WERI-Rb-1 (cell line): ENCODE data around the gene GOLGB1.

Experiments
- DNase-seq: peaks from one replicate; pipeline ENCODE4 v3.0.0-alpha.2; 2020
- H3K27ac ChIP-seq: fragments of 250-450 bp; sonication (Bioruptor Pico); 2 replicates; pipeline ENCODE4 v1.5.1; 2020; ENCODE audit warnings: mild to moderate bottlenecking, moderate library complexity
- H3K27me3 ChIP-seq: fragments of 250-450 bp; sonication (Bioruptor Pico); 2 replicates; pipeline ENCODE4 v1.5.1; 2021; ENCODE audit warnings: mild to moderate bottlenecking, low read depth, moderate library complexity; ENCODE audit not compliant: insufficient read depth, severe bottlenecking
- H3K36me3 ChIP-seq: fragments of 250-450 bp; sonication (Bioruptor Pico); 2 replicates; pipeline ENCODE4 v1.5.1; 2020; ENCODE audit warnings: mild to moderate bottlenecking, moderate library complexity
- H3K4me3 ChIP-seq: 2 replicates; pipeline ENCODE4 v1.5.1; 2011; ENCODE audit warnings: low read depth, mild to moderate bottlenecking, control low read depth, low read length
- H3K9me3 ChIP-seq: fragments of 250-450 bp; sonication (Bioruptor Pico); 2 replicates; pipeline ENCODE4 v1.5.1; 2021; ENCODE audit warnings: mild to moderate bottlenecking, moderate library complexity; ENCODE audit not compliant: severe bottlenecking
- CTCF ChIP-seq: IDR thresholded peaks from 2 replicates; pipeline ENCODE4 v1.5.1; 2011; ENCODE audit warnings: low read depth, mild to moderate bottlenecking, control low read depth, inconsistent platforms, low read length

Gene GOLGB1

GRCh38 chr3:121624147-121624899 is 125.2 kb downstream of the GOLGB1 start:
- Histone ChIP-seq H3K27me3 (no peaks in the 10 kb centered on the region), H3K27ac (no peak overlapping the region), H3K4me3 (no peak overlapping the region), H3K36me3 (no peaks in the 10 kb centered on the region), H3K9me3 (no peaks in the 10 kb centered on the region)
- TF ChIP-seq CTCF = no peak
- no peak for DNase-seq

- DNase-seq = no peak
- Histone ChIP-seq H3K27me3 (no peaks in the 10 kb centered on the region), H3K4me3 (no peak overlapping the region), H3K27ac (no peak overlapping the region), H3K36me3 (no peaks in the 10 kb centered on the region), H3K9me3 (no peaks in the 10 kb centered on the region)
- no peak for TF ChIP-seq CTCF
These were observed 128.1 kb downstream of the GOLGB1 start for GRCh38 chr3:121621491-121621890.

- no peak overlapping the region for H3K27ac ChIP-seq
- no peaks in the 10 kb centered on the region for H3K27me3 ChIP-seq
- H3K9me3 ChIP-seq = no peaks in the 10 kb centered on the region
- TF ChIP-seq CTCF = no peak
- no peaks in the 10 kb centered on the region for H3K36me3 ChIP-seq
- H3K4me3 ChIP-seq = no peak overlapping the region
- no peak for DNase-seq
These were observed 129.8 kb downstream of the GOLGB1 start for GRCh38 chr3:121619691-121620090.
